ENCODE results near the gene CMPK1. TPM values are rescaled to one million over a fixed set of nuclear protein-coding genes. Genes with fewer than 3 reads are reported as not detected.

The CMPK1 gene
- total RNA-seq (2021; fragmentation: NEBNext Ultra II Directional; extraction: Animal tissue kit (Norgen Biotek cat#: 25700)) (34.3 and 36.9 TPM in 2 replicates), polyA plus RNA-seq (2011; rRNA removed) (2.7 and 6.0 TPM in 2 replicates), polyA minus RNA-seq (2011; rRNA and poly(A)+ RNA removed) (2.1 and 2.6 TPM in 2 replicates)
- polyA plus RNA-seq (2011; cell fraction: cytosol; rRNA removed): 9.0 TPM
- polyA plus RNA-seq (2011; cell fraction: nucleus; rRNA removed): 1.5 TPM
- 12.5 to 21.9 TPM (median 13.3 TPM) in 4 replicates for polyA plus RNA-seq (2012, experiment 1 of 2)
- 2.8 TPM for polyA plus RNA-seq (2012, experiment 2 of 2)
- polyA plus RNA-seq (2013, experiment 1 of 2): 17.6 TPM
- polyA plus RNA-seq (2013, experiment 2 of 2): 19.5 TPM
- polyA minus RNA-seq (2011; cell fraction: cytosol; rRNA and poly(A)+ RNA removed): 9.4 TPM
- polyA minus RNA-seq (2011; cell fraction: nucleus; rRNA and poly(A)+ RNA removed): 6.7 TPM
- long read RNA-seq, experiment 1, transcript CMPK1-203 (6 exons, 2,930 nt): major isoform, 25 of 41 reads
- long read RNA-seq, experiment 1, partial matches to known transcripts: 14 of 41 reads
- long read RNA-seq, experiment 1, other reads (novel, unspliced or antisense): 2 of 41 reads
- long read RNA-seq, experiment 2, transcript CMPK1-203 (6 exons, 2,930 nt): major isoform, 10 of 14 reads
- long read RNA-seq, experiment 2, partial matches to known transcripts: 4 of 14 reads
- long read RNA-seq, experiment 2, other reads (novel, unspliced or antisense): 0 of 14 reads

DNA sequence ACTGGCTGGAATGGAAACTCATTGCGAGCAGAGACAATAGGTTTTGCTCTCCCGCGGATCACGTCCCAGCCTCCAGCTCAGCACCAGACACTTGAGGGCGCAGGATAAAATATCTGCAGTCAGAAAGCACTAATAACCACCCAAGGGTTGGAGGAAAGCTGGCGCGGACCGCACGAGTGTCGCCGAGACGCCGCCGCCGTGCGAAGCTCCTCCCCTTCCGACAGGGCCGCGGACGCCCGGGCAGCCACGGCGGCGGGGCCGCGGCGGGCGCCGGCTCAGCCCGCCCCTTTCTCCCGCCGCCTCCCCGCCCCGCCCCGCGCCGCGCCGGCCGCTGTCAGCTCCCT lies at the start of gene CMPK1:
Gene CMPK1 (plus strand): TSS at position 213 of the 344 bp plus-strand sequence. CDS start 156 bp downstream, outside the sequence.
- H2BK5ac ChIP-seq (ENCODE audit: low read depth, low read length): peak within 1 kb of the TSS; percentile 94
- peak within 1 kb of the TSS; percentile 78 for H2BK120ac ChIP-seq (replicated peaks; ENCODE audit: low read depth, low read length)
- H3K4ac ChIP-seq (replicated peaks; ENCODE audit: insufficient read length, low read depth, low read length): peak within 1 kb of the TSS; percentile 98
- H3K27me3 ChIP-seq (replicated peaks in 1 of 4; ENCODE audit: control insufficient read depth in 3 of 4, extremely low read depth in 1 of 4, insufficient read depth in 3 of 4, low read length in 3 of 4): no peaks in the 10 kb centered on the region
- no peaks in the 10 kb centered on the region; the same call in 1 of the 2 replicates for H3K79me1 ChIP-seq (ENCODE audit: low read depth, low read length)
- H3K4me3 ChIP-seq (ENCODE audit: extremely low read depth in 1 of 4, insufficient read depth in 2 of 4, low read depth in 3 of 4, low read length in 4 of 4): peak within 1 kb of the TSS; percentile 79 to 94 (median 86)
- peak within 1 kb of the TSS; percentile 96 for H4K5ac ChIP-seq (ENCODE audit: insufficient read length, low read depth, low read length)
- FAIRE-seq (no peak), DNase-seq (ENCODE audit: low read depth in 1 of 2, low spot score in 2 of 2) (peak in 1 of 2 experiments; percentile 79)
- peak within 1 kb of the TSS; percentile 86 for H3K56ac ChIP-seq (replicated peaks; ENCODE audit: insufficient read length, low read depth, low read length)
- H3K79me2 ChIP-seq (ENCODE audit: control insufficient read depth in 1 of 2, insufficient read depth in 2 of 2, low read length in 2 of 2): peaks cover 0 to 16% of the 10 kb centered on the region in 2 experiments; a peak in 3 of 4 replicates
- H3K9me3 ChIP-seq (ENCODE audit: insufficient read depth in 2 of 2, low read depth in 1 of 2, low read length in 1 of 2): no peaks in the 10 kb centered on the region
- H3K9ac ChIP-seq (replicated peaks in 1 of 4; ENCODE audit: extremely low read depth in 1 of 4, low read depth in 3 of 4, low read length in 3 of 4): peak within 1 kb of the TSS; percentile 73 to 88 (median 80)
- no peaks in the 10 kb centered on the region for H4K20me1 ChIP-seq (replicated peaks in 1 of 2; ENCODE audit: control insufficient read depth in 1 of 2, insufficient read depth in 2 of 2, low read length in 2 of 2)
- H2BK15ac ChIP-seq (ENCODE audit: low read length): no peak within 1 kb of the TSS
- H3K36me3 ChIP-seq (ENCODE audit: control insufficient read depth in 2 of 4, insufficient read depth in 4 of 4, low read length in 3 of 4): no peaks in the 10 kb centered on the region
- ChIA-PET POLR2A (ENCODE audit: partially characterized antibody) (interaction anchor here (0.7 to 2.2 kb wide), 7 partner anchors 9 to 268 kb away, joined by 3 to 18 read pairs (median 3); partner anchors contain the start of gene STIL), CTCF (ENCODE audit: partially characterized antibody) (interaction anchor here (0.6 to 2.6 kb wide), 5 partner anchors 10 to 103 kb away, joined by 3 to 11 read pairs (median 4); no protein-coding TSS in a partner anchor)
- H2AFZ ChIP-seq (ENCODE audit: low read length): peak within 1 kb of the TSS; percentile 100
- H3K27ac ChIP-seq (ENCODE audit: low read depth, low read length): peak within 1 kb of the TSS; percentile 60
- no peaks in the 10 kb centered on the region; the same call in 1 of the 2 replicates for H3K23me2 ChIP-seq (ENCODE audit: low read depth, low read length)
- H3K14ac ChIP-seq (ENCODE audit: insufficient read length): no peak within 1 kb of the TSS
- H3K4me1 ChIP-seq (replicated peaks in 1 of 4; ENCODE audit: control insufficient read depth in 3 of 4, insufficient read depth in 4 of 4, low read length in 3 of 4): peaks cover 0 to 5% (median 3%) of the 10 kb centered on the region in 4 experiments; a peak in 5 of 7 replicates
- no peak within 1 kb of the TSS for H2AK5ac ChIP-seq (ENCODE audit: low read depth, low read length)
- peak within 1 kb of the TSS; percentile 82 for H4K91ac ChIP-seq (replicated peaks; ENCODE audit: insufficient read length, low read length)
- peak within 1 kb of the TSS; percentile 84; the same call in 1 of the 2 replicates for H2BK12ac ChIP-seq (ENCODE audit: low read depth, low read length)
- H3K18ac ChIP-seq (ENCODE audit: extremely low read depth, low read length): peak within 1 kb of the TSS; percentile 83
- 0% methylated on average over 16 of the region's 40 CpGs; no CpG with 5 or more reads in 1 of the 2 experiments for WGBS, 2 experiments (ENCODE audit: extremely low coverage in 1 of 2, insufficient coverage in 1 of 2, insufficient read length in 1 of 2, insufficient replicate concordance in 2 of 2, low coverage in 1 of 2, low lambda C conversion rate in 2 of 2, missing lambda C conversion rate in 1 of 2)
- H3K4me2 ChIP-seq (ENCODE audit: insufficient read depth in 1 of 2, low read depth in 2 of 2, low read length in 2 of 2): peak within 1 kb of the TSS; percentile 81 to 85
- H2BK20ac ChIP-seq (ENCODE audit: low read length): no peak within 1 kb of the TSS
- H3K23ac ChIP-seq (ENCODE audit: insufficient read length): no peak within 1 kb of the TSS
- H4K8ac ChIP-seq (ENCODE audit: extremely low read depth, insufficient read depth, low read length): peak within 1 kb of the TSS; percentile 97
- TF ChIP-seq HDAC6 (IDR thresholded peaks at IDR 0.05; ENCODE audit: low read depth, low read length): no peak
- TF ChIP-seq POLR2AphosphoS5 (IDR thresholded peaks at IDR 0.05; ENCODE audit: low read depth, low read length): no peak
- TF ChIP-seq YY1 (IDR thresholded peaks at IDR 0.05; ENCODE audit: low read depth, low read length): no peak
- TF ChIP-seq CREB1 (IDR thresholded peaks at IDR 0.05): no peak
- TF ChIP-seq HDAC2 (IDR thresholded peaks at IDR 0.05; ENCODE audit: borderline replicate concordance in 1 of 2, low read depth in 2 of 2, low read length in 2 of 2): no peak
- TF ChIP-seq RXRA (IDR thresholded peaks at IDR 0.05; ENCODE audit: insufficient read depth, low read depth, low read length): no peak
- peak; percentile 24; the same call in 1 of the 2 replicates for TF ChIP-seq TAF1 (IDR thresholded peaks at IDR 0.05; ENCODE audit: low read depth, low read length)
- no peak for TF ChIP-seq TEAD4 (IDR thresholded peaks at IDR 0.05; ENCODE audit: low read depth, low read length)
- peak; percentile 30; the same call in 1 of the 2 replicates for TF ChIP-seq PHF8 (conservative IDR thresholded peaks at IDR 0.05; ENCODE audit: low read depth, low read length)
- no peak for TF ChIP-seq EZH2 (IDR thresholded peaks at IDR 0.05; ENCODE audit: low read depth, low read length, severe bottlenecking)
- peak; percentile 24; the same call in 1 of the 2 replicates for TF ChIP-seq TBP (IDR thresholded peaks at IDR 0.05; ENCODE audit: low read depth, low read length)
